Measurements from ENCODE around the gene CTNND2.

Gene CTNND2

DNA sequence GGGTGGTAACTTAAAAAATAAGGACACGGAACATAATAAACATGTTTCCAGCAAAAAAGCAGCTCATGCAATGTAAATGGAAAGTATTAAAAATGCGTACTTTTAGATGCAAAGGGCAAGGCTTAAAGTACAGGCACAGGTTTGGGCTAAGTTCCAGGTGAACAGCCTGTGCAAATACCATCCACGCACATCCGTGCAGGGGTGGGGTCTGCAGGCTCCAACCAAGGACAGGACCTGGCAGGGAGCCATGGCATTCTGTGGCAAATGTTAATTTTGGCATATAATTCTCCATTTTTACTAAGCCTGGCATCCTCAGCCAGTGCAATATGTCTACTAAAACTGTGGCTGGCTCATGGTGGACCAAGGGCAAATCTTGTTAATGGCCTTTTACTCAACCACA is 777.4 kb downstream of the CTNND2 start:
- no peaks in the 10 kb centered on the region for H3K36me3 ChIP-seq (replicated peaks; ENCODE audit: insufficient read depth, low read length)
- DNase-seq, result no peak

DNA sequence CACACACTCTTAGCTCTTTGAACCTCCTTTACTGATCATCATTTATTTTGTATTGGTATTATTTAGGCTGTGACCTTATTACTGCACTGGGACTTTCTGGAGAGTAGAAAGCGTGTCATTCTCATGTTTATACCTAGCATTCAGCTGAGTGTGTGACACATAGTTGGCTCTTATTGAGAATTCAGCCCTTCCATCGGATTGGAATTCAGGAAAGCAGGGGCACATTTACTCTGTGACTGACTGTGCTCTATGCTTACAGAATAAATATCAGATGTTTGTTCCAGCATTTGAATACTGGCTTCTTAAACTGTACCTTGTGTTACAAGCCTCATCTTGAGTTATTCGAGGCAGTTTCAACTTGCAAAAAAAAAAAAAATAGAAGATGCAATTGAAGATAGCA is 782.4 kb downstream of the CTNND2 start:
- Histone ChIP-seq H3K4me3 (ENCODE audit: low read length) (no peak overlapping the region), H3K9me3 (replicated peaks; ENCODE audit: insufficient read depth, low read length) (no peaks in the 10 kb centered on the region), H2AFZ (ENCODE audit: low read length) (no peak overlapping the region), H3K27me3 (replicated peaks; ENCODE audit: insufficient read depth, low read length) (no peaks in the 10 kb centered on the region), H3K36me3 (replicated peaks; ENCODE audit: insufficient read depth, low read length) (no peaks in the 10 kb centered on the region), H4K20me1 (ENCODE audit: insufficient read depth, low read length) (no peaks in the 10 kb centered on the region), H3K79me2 (ENCODE audit: low read length) (no peaks in the 10 kb centered on the region), H3K4me1 (ENCODE audit: low read length) (no peaks in the 10 kb centered on the region), H3K9ac (ENCODE audit: low read length) (no peak overlapping the region), H3F3A (ENCODE audit: insufficient read depth, low read length) (no peaks in the 10 kb centered on the region), H3K27ac (ENCODE audit: low read length) (no peak overlapping the region), H3K9me2 (replicated peaks; ENCODE audit: insufficient read depth, low read length) (no peaks in the 10 kb centered on the region), H3K4me2 (ENCODE audit: low read depth, low read length) (no peak overlapping the region)
- TF ChIP-seq EZH2 (optimal IDR thresholded peaks at IDR 0.05; ENCODE audit: low read depth, low read length), result no peak
- TF ChIP-seq, protein P1, sequence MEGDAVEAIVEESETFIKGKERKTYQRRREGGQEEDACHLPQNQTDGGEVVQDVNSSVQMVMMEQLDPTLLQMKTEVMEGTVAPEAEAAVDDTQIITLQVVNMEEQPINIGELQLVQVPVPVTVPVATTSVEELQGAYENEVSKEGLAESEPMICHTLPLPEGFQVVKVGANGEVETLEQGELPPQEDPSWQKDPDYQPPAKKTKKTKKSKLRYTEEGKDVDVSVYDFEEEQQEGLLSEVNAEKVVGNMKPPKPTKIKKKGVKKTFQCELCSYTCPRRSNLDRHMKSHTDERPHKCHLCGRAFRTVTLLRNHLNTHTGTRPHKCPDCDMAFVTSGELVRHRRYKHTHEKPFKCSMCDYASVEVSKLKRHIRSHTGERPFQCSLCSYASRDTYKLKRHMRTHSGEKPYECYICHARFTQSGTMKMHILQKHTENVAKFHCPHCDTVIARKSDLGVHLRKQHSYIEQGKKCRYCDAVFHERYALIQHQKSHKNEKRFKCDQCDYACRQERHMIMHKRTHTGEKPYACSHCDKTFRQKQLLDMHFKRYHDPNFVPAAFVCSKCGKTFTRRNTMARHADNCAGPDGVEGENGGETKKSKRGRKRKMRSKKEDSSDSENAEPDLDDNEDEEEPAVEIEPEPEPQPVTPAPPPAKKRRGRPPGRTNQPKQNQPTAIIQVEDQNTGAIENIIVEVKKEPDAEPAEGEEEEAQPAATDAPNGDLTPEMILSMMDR (IDR thresholded peaks at IDR 0.05; ENCODE audit: low read length), result no peak
- no peak for TF ChIP-seq EZH2phosphoT487 (IDR thresholded peaks at IDR 0.05; ENCODE audit: low read length)
- no peak for DNase-seq

More for the DNA sequence above, 777.4 kb downstream of the CTNND2 start:
- Histone ChIP-seq H3F3A (ENCODE audit: insufficient read depth, low read length) (no peaks in the 10 kb centered on the region), H3K4me1 (ENCODE audit: low read length) (no peaks in the 10 kb centered on the region), H3K79me2 (ENCODE audit: low read length) (no peaks in the 10 kb centered on the region), H3K9me3 (replicated peaks; ENCODE audit: insufficient read depth, low read length) (no peaks in the 10 kb centered on the region), H3K4me3 (ENCODE audit: low read length) (no peak overlapping the region), H3K9me2 (replicated peaks; ENCODE audit: insufficient read depth, low read length) (no peaks in the 10 kb centered on the region), H3K27ac (ENCODE audit: low read length) (no peak overlapping the region), H3K27me3 (replicated peaks; ENCODE audit: insufficient read depth, low read length) (no peaks in the 10 kb centered on the region), H3K4me2 (ENCODE audit: low read depth, low read length) (no peak overlapping the region), H4K20me1 (ENCODE audit: insufficient read depth, low read length) (no peaks in the 10 kb centered on the region), H2AFZ (ENCODE audit: low read length) (no peak overlapping the region), H3K9ac (ENCODE audit: low read length) (no peak overlapping the region)
- TF ChIP-seq EZH2 (optimal IDR thresholded peaks at IDR 0.05; ENCODE audit: low read depth, low read length), result no peak
- TF ChIP-seq, protein P1 (IDR thresholded peaks at IDR 0.05; ENCODE audit: low read length), result no peak
- TF ChIP-seq EZH2phosphoT487 (IDR thresholded peaks at IDR 0.05; ENCODE audit: low read length), result no peak

DNA sequence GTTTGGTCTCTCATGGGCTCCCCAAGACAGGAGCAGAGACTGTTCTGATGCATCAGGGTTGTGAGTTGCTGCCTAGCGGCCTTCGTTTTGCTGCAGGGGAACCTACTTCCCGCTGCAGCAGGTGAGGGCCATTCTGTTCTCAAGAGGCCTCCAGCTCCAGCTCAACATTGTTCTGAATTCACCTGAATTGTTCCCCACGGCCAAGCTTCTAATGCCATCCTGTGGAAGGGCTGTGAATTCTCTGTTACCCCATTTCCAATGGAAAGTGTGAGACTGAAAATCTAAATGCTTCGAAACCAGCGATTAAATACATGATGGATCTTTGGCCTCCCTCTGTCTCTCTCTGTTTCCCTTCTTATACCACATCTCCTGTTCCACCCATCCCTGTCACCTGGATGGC is 794.1 kb downstream of the CTNND2 start:
- H3K27ac ChIP-seq (ENCODE audit: low read length), result no peak overlapping the region
- no peaks in the 10 kb centered on the region for H3K9me2 ChIP-seq (replicated peaks; ENCODE audit: insufficient read depth, low read length)
- H3K9me3 ChIP-seq (replicated peaks; ENCODE audit: insufficient read depth, low read length), result no peaks in the 10 kb centered on the region
- no peak overlapping the region for H2AFZ ChIP-seq (ENCODE audit: low read length)
- H3K4me1 ChIP-seq (ENCODE audit: low read length), result no peaks in the 10 kb centered on the region
- no peaks in the 10 kb centered on the region for H3K36me3 ChIP-seq (replicated peaks; ENCODE audit: insufficient read depth, low read length)
- H3F3A ChIP-seq (ENCODE audit: insufficient read depth, low read length), result no peaks in the 10 kb centered on the region
- no peak overlapping the region for H3K9ac ChIP-seq (ENCODE audit: low read length)
- H3K4me2 ChIP-seq (ENCODE audit: low read depth, low read length), result no peak overlapping the region
- DNase-seq, result no peak
- TF ChIP-seq EZH2 (optimal IDR thresholded peaks at IDR 0.05; ENCODE audit: low read depth, low read length) (no peak), EZH2phosphoT487 (IDR thresholded peaks at IDR 0.05; ENCODE audit: low read length) (no peak)
- TF ChIP-seq, protein P1 (IDR thresholded peaks at IDR 0.05; ENCODE audit: low read length), result no peak
- no peaks in the 10 kb centered on the region for H4K20me1 ChIP-seq (ENCODE audit: insufficient read depth, low read length)
- H3K4me3 ChIP-seq (ENCODE audit: low read length), result no peak overlapping the region
- H3K79me2 ChIP-seq (ENCODE audit: low read length), result no peaks in the 10 kb centered on the region
- no peaks in the 10 kb centered on the region for H3K27me3 ChIP-seq (replicated peaks; ENCODE audit: insufficient read depth, low read length)
